Esophagus squamous epithelium (tissue), 4 donors: ENCODE measurements around the gene CABLES1.

ENCODE experiments used
- POLR2A ChIP-seq, 4 donors: fragments of 450-650 bp; IDR thresholded peaks; one replicate each; pipeline ENCODE4 v1.6.1; 2017; ENCODE audit warnings: antibody characterized with exemption in 4 of 4, mild to moderate bottlenecking in 4 of 4, moderate library complexity in 3 of 4
- TF ChIP-seq, protein P1 (sequence below), 6 experiments: fragments of 450-650 bp in 4 of 6; fragments of 200-600 bp in 2 of 6; sonication (generic) in 2 of 6; IDR thresholded peaks; one replicate each; pipeline ENCODE4 v1.5.1; 2016 to 2019; ENCODE audit warnings: antibody characterized with exemption in 6 of 6, mild to moderate bottlenecking in 4 of 6, moderate library complexity in 4 of 6

DNA sequence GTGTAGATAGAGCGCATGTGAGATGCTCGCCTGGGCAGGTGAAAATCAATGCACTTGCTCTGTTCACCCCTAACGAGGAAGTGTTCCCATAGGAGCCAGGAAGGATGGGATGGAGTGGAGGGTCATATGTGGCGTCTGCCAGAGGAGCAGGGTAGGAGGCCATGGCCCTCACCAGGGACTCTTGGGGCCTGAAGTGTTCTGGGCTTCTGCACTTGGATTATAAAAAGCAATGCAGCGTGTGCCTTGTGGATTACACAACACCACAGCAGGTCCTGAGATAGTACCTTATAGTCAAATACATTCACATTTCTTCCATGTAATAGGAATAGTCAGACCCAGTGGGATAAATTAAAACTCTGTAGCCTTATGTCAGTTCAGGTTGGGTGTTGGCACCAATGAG is 100.1 kb downstream of the CABLES1 start:
- TF ChIP-seq, protein P1, sequence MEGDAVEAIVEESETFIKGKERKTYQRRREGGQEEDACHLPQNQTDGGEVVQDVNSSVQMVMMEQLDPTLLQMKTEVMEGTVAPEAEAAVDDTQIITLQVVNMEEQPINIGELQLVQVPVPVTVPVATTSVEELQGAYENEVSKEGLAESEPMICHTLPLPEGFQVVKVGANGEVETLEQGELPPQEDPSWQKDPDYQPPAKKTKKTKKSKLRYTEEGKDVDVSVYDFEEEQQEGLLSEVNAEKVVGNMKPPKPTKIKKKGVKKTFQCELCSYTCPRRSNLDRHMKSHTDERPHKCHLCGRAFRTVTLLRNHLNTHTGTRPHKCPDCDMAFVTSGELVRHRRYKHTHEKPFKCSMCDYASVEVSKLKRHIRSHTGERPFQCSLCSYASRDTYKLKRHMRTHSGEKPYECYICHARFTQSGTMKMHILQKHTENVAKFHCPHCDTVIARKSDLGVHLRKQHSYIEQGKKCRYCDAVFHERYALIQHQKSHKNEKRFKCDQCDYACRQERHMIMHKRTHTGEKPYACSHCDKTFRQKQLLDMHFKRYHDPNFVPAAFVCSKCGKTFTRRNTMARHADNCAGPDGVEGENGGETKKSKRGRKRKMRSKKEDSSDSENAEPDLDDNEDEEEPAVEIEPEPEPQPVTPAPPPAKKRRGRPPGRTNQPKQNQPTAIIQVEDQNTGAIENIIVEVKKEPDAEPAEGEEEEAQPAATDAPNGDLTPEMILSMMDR (IDR thresholded peaks at IDR 0.05) = no peak
- no peak for TF ChIP-seq POLR2A (IDR thresholded peaks at IDR 0.05)
